GM23248 (cell line): ENCODE data around the gene SIM1.

Experiments used
- EZH2 ChIP-seq: fragments of 200-600 bp; sonication (generic); IDR thresholded peaks from 2 replicates; pipeline ENCODE4 v1.6.1; 2018; ENCODE audit warnings: antibody characterized with exemption, mild to moderate bottlenecking; ENCODE audit not compliant: insufficient read depth, poor library complexity, severe bottlenecking
- EZH2phosphoT487 ChIP-seq: fragments of 200-600 bp; sonication (generic); IDR thresholded peaks from 2 replicates; pipeline ENCODE4 v1.6.1; 2018; ENCODE audit warnings: antibody characterized with exemption, moderate library complexity, mild to moderate bottlenecking, low read depth; ENCODE audit not compliant: insufficient read depth

- TF ChIP-seq EZH2phosphoT487 (no peak), EZH2 (no peak)
Measured at GRCh38 chr6:100440935-100441334, 23.8 kb downstream of the SIM1 start.
